HepG2 (cell line): ENCODE measurements around the gene NAE1. TPM values are rescaled to one million over a fixed set of nuclear protein-coding genes. Genes with fewer than 3 reads are reported as not detected.

Experiments used
- CCDC6 ChIP-seq: sonication (generic); formaldehyde crosslinking; IDR thresholded peaks from 2 replicates; pipeline ENCODE4 v1.8.1; 2022; ENCODE audit warnings: mild to moderate bottlenecking, missing genetic modification reagents, moderate library complexity
- CSRNP1 ChIP-seq: sonication (generic); formaldehyde crosslinking; IDR thresholded peaks from 2 replicates; pipeline ENCODE4 v1.8.1; 2023; ENCODE audit warnings: mild to moderate bottlenecking, missing genetic modification reagents
- DDIT3 ChIP-seq: sonication (generic); formaldehyde crosslinking; IDR thresholded peaks from 2 replicates; pipeline ENCODE4 v1.4.0; 2020; ENCODE audit warnings: mild to moderate bottlenecking, missing genetic modification reagents
- DMAP1 ChIP-seq: IDR thresholded peaks from 2 replicates; pipeline ENCODE4 v1.6.1; 2016
- DMTF1 ChIP-seq: sonication (generic); formaldehyde crosslinking; IDR thresholded peaks from 2 replicates; pipeline ENCODE4 v1.4.0; 2020; ENCODE audit warnings: mild to moderate bottlenecking, missing genetic modification reagents
- HNRNPLL ChIP-seq: fragments of 200-400 bp; formaldehyde crosslinking; IDR thresholded peaks from 2 replicates; pipeline ENCODE4 v1.6.1; 2017; ENCODE audit warnings: mild to moderate bottlenecking, low read depth, low read length; ENCODE audit not compliant: poor library complexity, severe bottlenecking
- KMT2A ChIP-seq: sonication (generic); formaldehyde crosslinking; IDR thresholded peaks from 2 replicates; pipeline ENCODE4 v1.4.0; 2020; ENCODE audit warnings: missing genetic modification reagents
- MTA1 ChIP-seq: sonication (generic); formaldehyde crosslinking; IDR thresholded peaks from 2 replicates; pipeline ENCODE4 v1.4.0; 2020; ENCODE audit warnings: missing genetic modification reagents, mild to moderate bottlenecking, borderline replicate concordance
- NCOA2 ChIP-seq: sonication (generic); formaldehyde crosslinking; IDR thresholded peaks from 2 replicates; pipeline ENCODE4 v1.8.0; 2022; ENCODE audit warnings: inconsistent platforms
- NCOR1 ChIP-seq: fragments of 200-600 bp; sonication (generic); IDR thresholded peaks from 2 replicates; pipeline ENCODE4 v1.7.0; 2017; ENCODE audit warnings: antibody characterized with exemption, low read length, borderline replicate concordance
- ONECUT2 ChIP-seq: sonication (generic); formaldehyde crosslinking; IDR thresholded peaks from 2 replicates; pipeline ENCODE4 v1.4.0; 2020; ENCODE audit warnings: missing genetic modification reagents
- PHF8 ChIP-seq: sonication (generic); formaldehyde crosslinking; IDR thresholded peaks from 2 replicates; pipeline ENCODE4 v1.5.0; 2020; ENCODE audit warnings: missing genetic modification reagents
- POLR2A ChIP-seq, 2 experiments: IDR thresholded peaks; 2 replicates each; pipeline ENCODE4 v1.6.1; 2011; ENCODE audit warnings: low read depth in 2 of 2, low read length in 2 of 2, mild to moderate bottlenecking in 1 of 2, moderate library complexity in 1 of 2; ENCODE audit not compliant: insufficient read depth in 1 of 2
- SRSF4 ChIP-seq: fragments of 200-400 bp; formaldehyde crosslinking; IDR thresholded peaks from one replicate; pipeline ENCODE4 v1.6.1; 2018; ENCODE audit warnings: mild to moderate bottlenecking, low read depth, low read length, moderate library complexity; ENCODE audit not compliant: poor library complexity, severe bottlenecking
- TARDBP ChIP-seq: sonication (generic); formaldehyde crosslinking; IDR thresholded peaks from 2 replicates; pipeline ENCODE4 v1.8.0; 2022; ENCODE audit warnings: mild to moderate bottlenecking, missing genetic modification reagents
- TFAP4 ChIP-seq: sonication (generic); IDR thresholded peaks from 2 replicates; pipeline ENCODE4 v1.6.1; 2016; ENCODE audit warnings: low read depth, borderline replicate concordance
- TMF1 ChIP-seq: sonication (generic); formaldehyde crosslinking; IDR thresholded peaks from 2 replicates; pipeline ENCODE4 v1.8.1; 2022; ENCODE audit warnings: low read depth, missing genetic modification reagents
- ZMYM3 ChIP-seq: sonication (generic); formaldehyde crosslinking; IDR thresholded peaks from 2 replicates; pipeline ENCODE4 v1.5.1; 2020; ENCODE audit warnings: mild to moderate bottlenecking, missing genetic modification reagents
- ZMYM4 ChIP-seq: sonication (generic); formaldehyde crosslinking; IDR thresholded peaks from 2 replicates; pipeline ENCODE4 v1.8.1; 2023; ENCODE audit warnings: mild to moderate bottlenecking, missing genetic modification reagents
- ZNF317 ChIP-seq: sonication (generic); formaldehyde crosslinking; IDR thresholded peaks from 2 replicates; pipeline ENCODE4 v1.5.0; 2020; ENCODE audit warnings: mild to moderate bottlenecking, missing genetic modification reagents
- ZNF326 ChIP-seq: sonication (generic); formaldehyde crosslinking; IDR thresholded peaks from 2 replicates; pipeline ENCODE4 v1.4.0; 2020; ENCODE audit warnings: missing genetic modification reagents, borderline replicate concordance
- ZNF660 ChIP-seq: sonication (generic); formaldehyde crosslinking; IDR thresholded peaks from 2 replicates; pipeline ENCODE4 v1.5.1; 2020; ENCODE audit warnings: mild to moderate bottlenecking, low read depth, missing genetic modification reagents, borderline replicate concordance
- polyA plus RNA-seq, 8 experiments: library from polyadenylated mRNA; depleted of rRNA in 3 of 8; stranded (reverse) in 7 of 8; unstranded in 1 of 8; fragments of >200 nt; fragmentation: Illumina TruSeq in 4 of 8; extraction: Trizol in 4 of 8; gene quantifications; 2 replicates each; pipeline versions ENCODE4 v1.2.1 to v1.2.3, GENCODE V29; 2011 to 2016; ENCODE audit warnings: low read depth in 4 of 8, missing spikeins in 1 of 8, mixed read lengths in 1 of 8; ENCODE audit not compliant: insufficient read depth in 1 of 8
- total RNA-seq, 5 experiments: library from RNA; depleted of rRNA; stranded (reverse); fragments of >200 nt; fragmentation: Illumina TruSeq; extraction: Trizol; gene quantifications; 2 replicates each; pipeline ENCODE4 v1.2.3, GENCODE V29; 2016; ENCODE audit warnings: low read depth in 1 of 5
- TF ChIP-seq, protein P1 (sequence below): IDR thresholded peaks from 2 replicates; pipeline ENCODE4 v1.6.1; 2016; ENCODE audit warnings: low read depth

Gene NAE1
- total and polyA plus RNA-seq, 2 of the 13 experiments (the other 11 are each of a cell fraction or from before 2014, with no cell fraction given), result 95.7 to 206 TPM

DNA sequence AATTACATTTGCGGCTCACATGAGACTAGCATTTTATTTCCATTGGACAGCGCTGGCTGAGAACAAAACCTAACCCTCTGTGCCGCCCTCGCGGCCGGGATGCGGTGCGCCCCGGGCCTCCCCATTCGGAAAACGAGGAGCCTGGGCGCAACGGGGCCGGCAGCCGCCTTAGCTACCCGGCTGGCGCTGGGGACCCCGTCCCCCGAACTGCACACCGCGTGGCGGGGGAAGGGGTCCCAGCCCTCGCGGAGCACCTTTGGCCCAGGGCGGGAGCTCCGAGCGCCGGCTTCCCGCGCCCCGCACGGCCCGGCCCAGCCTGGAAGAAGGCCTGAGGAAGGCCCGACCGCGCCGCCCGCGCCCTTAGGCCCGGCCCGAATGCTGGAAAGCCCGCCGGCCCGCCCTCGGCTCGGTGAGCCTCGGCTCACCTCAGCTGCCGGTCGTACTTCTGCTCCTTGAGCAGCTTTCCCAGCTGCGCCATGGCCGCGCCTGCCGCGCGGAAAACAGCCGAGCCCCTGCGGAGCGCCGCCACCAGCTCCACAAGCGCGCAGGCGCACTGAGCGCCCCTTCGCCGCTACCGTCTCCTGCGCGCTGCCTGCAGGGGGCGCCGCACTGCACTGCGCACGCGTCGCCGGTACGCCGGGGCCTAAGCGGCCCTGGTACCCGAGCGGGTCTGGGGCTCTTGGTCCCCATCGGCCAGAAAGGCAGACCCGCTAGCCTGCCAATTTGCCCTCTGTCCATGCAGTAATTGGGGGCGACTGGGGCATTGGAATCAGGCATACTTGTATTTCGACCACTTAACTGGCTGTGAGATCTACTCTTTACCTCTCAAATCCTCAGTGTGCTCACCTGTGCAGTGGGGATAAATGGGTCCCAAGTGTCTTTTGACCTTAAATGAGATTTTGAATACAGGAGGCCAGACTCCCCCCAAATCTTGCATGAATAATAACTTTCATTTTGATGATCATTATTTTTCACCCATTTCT, at the start of gene NAE1 (continued):
- 0 out of 2 replicates have a peak, but pooled peaks have one; percentile 14 for TF ChIP-seq NCOA2
- TF ChIP-seq SRSF4, result peak; percentile 62
- TF ChIP-seq ZNF326 (CRISPR knock-in tag), result no peak
- TF ChIP-seq ZNF317, result peak; percentile 13; the same call in 1 of the 2 replicates
- TF ChIP-seq, protein P1, sequence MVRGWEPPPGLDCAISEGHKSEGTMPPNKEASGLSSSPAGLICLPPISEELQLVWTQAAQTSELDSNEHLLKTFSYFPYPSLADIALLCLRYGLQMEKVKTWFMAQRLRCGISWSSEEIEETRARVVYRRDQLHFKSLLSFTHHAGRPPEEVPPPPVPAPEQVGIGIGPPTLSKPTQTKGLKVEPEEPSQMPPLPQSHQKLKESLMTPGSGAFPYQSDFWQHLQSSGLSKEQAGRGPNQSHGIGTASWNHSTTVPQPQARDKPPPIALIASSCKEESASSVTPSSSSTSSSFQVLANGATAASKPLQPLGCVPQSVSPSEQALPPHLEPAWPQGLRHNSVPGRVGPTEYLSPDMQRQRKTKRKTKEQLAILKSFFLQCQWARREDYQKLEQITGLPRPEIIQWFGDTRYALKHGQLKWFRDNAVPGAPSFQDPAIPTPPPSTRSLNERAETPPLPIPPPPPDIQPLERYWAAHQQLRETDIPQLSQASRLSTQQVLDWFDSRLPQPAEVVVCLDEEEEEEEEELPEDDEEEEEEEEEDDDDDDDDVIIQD (CRISPR knock-in tag), result no peak
- TF ChIP-seq DMAP1 (CRISPR knock-in tag), result peak; percentile 71
- peak; percentile 99 for TF ChIP-seq PHF8 (CRISPR knock-in tag)
- no peak for TF ChIP-seq DDIT3 (CRISPR knock-in tag)
- peak; percentile 83; the same call in 1 of the 2 replicates for TF ChIP-seq MTA1
- peak; percentile 91 to 97 for TF ChIP-seq POLR2A (IDR thresholded peaks at IDR 0.05; ENCODE audit: insufficient read depth in 1 of 2, low read depth in 2 of 2, low read length in 2 of 2)
- peak; percentile 93 for TF ChIP-seq ZMYM4
- TF ChIP-seq TFAP4, result peak; percentile 47; the same call in 1 of the 2 replicates
- TF ChIP-seq HNRNPLL, result peak; percentile 96
- peak; percentile 90; the same call in 1 of the 2 replicates for TF ChIP-seq KMT2A (CRISPR knock-in tag)
- peak; percentile 99 for TF ChIP-seq ZMYM3 (CRISPR knock-in tag)
- TF ChIP-seq CCDC6 (CRISPR knock-in tag), result peak; percentile 91; the same call in 1 of the 2 replicates
- TF ChIP-seq TARDBP, result peak; percentile 66; the same call in 1 of the 2 replicates
- TF ChIP-seq NCOR1, result no peak
- TF ChIP-seq DMTF1 (CRISPR knock-in tag), result no peak
- peak; percentile 87; the same call in 1 of the 2 replicates for TF ChIP-seq ZNF660 (CRISPR knock-in tag)
- peak; percentile 85; the same call in 1 of the 2 replicates for TF ChIP-seq TMF1 (CRISPR knock-in tag)
- TF ChIP-seq ONECUT2 (CRISPR knock-in tag), result 0 out of 2 replicates have a peak, but pooled peaks have one; percentile 17
- peak; percentile 80; the same call in 1 of the 2 replicates for TF ChIP-seq CSRNP1 (CRISPR knock-in tag)
